Measurements from ENCODE around the gene CRYM.
"Not testable (repeated sequence)": the region's sequence is repeated elsewhere in the genome, so short reads cannot be mapped to it uniquely, and the experiment has no call there.

The CRYM gene

DNA sequence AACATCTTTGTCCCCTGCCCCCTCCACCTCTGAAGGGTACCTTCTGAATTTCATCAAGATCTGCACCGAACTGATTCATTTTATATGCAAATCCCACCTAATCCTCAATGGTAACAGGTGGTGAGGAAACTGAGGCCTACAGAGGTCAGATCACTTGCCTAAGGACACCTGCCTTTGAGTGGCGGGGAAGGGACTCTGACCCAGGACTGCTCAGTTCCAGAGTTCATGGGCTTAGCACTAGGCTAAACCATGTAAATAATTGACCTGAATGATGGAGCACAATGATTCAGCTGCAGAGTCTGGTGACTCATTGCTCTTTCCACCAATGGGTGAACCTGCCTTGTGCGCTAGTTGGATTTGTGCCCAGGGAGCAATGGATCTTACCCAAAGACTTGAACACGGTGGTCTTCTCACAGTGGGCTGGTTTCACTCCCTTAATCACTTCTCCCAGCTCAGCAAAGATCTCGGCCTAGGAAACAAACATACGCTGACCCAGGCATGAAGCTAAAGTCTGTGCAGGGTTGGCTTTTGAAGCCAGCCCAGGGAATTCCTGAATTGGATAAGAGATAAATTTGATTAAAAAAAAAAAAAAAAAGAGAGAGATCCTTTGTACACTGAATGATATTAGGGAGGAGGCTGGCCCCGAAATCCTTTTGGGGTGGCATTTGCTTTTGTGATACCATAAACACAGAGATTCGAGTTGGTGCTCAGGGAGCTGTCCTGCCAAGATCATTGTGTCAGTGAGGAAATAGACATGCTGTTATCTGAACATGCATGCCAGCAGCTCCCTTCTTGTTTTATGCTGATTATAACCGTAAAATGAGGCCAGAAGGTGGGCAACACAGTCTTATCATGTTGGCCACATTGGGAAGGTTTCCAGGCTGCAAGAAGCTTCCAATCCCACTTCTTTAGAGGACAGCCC lies 17.0 kb downstream of the CRYM start:
- Histone ChIP-seq H3K4me3 (ENCODE audit: low read depth, low read length) (no peak overlapping the region), H3K9ac (ENCODE audit: low read depth, low read length) (no peak overlapping the region), H3K27me3 (ENCODE audit: control insufficient read depth, insufficient read depth, low read length) (no peaks in the 10 kb centered on the region), H3K9me3 (ENCODE audit: control insufficient read depth, insufficient read depth, low read length) (no peaks in the 10 kb centered on the region), H3K4me1 (ENCODE audit: control insufficient read depth, insufficient read depth, low read length) (no peaks in the 10 kb centered on the region), H3K36me3 (ENCODE audit: control insufficient read depth, insufficient read depth, low read length) (no peaks in the 10 kb centered on the region)

DNA sequence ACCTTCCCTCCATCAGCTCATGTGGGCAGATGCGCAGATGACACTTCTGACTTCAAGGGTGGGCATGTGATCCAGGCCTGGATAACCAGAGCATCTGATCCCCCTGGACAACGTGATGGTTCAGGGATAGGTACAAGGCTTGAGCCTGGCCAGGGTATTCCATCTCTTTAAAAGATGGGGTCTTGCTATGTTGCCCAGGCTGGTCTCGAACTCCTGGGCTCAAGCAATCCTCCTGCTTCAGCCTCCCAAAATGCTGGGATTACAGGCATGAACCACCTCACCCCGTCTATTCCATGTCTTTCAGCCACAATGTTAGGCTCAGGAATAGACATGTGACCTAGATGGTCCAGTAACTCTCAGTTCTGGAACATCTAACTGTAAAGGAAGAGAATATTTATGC lies 20.8 kb downstream of the CRYM start:
- no peaks in the 10 kb centered on the region for H3K9me3 ChIP-seq (ENCODE audit: control insufficient read depth, insufficient read depth, low read length)

DNA sequence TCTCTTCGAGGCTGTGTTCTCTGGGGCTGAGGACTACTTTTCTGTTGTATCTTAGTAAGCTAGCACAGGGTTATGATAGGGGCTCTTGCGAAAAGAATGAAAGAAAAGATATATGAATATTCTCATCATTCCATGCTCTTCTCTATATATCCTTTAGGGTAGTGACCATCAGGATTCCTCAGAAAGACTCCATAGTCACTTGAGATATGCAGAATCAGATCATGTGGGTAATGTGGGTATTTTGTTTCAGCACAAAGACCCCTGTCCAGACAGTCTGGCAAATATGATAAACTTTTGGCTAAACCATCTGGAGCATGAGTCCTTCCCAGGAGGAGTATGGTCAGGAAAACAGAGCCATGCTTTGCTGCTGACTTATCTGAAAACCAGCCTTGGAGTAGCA lies 21.5 kb downstream of the CRYM start:
- Histone ChIP-seq H3K27me3 (ENCODE audit: control insufficient read depth, insufficient read depth, low read length) (no peaks in the 10 kb centered on the region), H3K4me1 (ENCODE audit: control insufficient read depth, insufficient read depth, low read length) (no peaks in the 10 kb centered on the region), H3K4me3 (ENCODE audit: low read depth, low read length) (no peak overlapping the region), H3K9me3 (ENCODE audit: control insufficient read depth, insufficient read depth, low read length) (no peaks in the 10 kb centered on the region), H3K36me3 (ENCODE audit: control insufficient read depth, insufficient read depth, low read length) (no peaks in the 10 kb centered on the region), H3K9ac (ENCODE audit: low read depth, low read length) (no peak overlapping the region)

More for the DNA sequence above, 20.8 kb downstream of the CRYM start:
- Histone ChIP-seq H3K9ac (ENCODE audit: low read depth, low read length) (no peak overlapping the region), H3K4me1 (ENCODE audit: control insufficient read depth, insufficient read depth, low read length) (no peaks in the 10 kb centered on the region), H3K4me3 (ENCODE audit: low read depth, low read length) (no peak overlapping the region), H3K36me3 (ENCODE audit: control insufficient read depth, insufficient read depth, low read length) (no peaks in the 10 kb centered on the region), H3K27me3 (ENCODE audit: control insufficient read depth, insufficient read depth, low read length) (no peaks in the 10 kb centered on the region)

DNA sequence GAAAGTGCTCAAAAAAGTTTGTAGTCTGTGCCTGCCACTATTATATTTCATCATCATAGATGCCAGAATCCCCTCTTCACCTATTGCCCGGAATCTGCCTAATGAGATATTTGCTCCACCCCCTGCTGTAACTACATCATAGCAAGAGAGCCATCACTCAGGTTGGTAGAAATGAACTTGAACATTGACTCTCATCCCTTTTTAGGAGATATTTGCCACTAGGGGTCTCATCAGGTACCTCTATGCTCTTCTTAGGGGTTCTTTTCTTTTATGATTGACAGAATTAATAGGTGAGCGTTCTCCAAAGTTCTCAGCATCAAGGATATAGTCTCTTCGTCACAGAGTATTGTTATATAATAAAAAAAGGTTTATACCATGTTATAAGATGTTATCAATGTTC lies 24.6 kb downstream of the CRYM start:
- Histone ChIP-seq H3K4me1 (ENCODE audit: control insufficient read depth, insufficient read depth, low read length) (no peaks in the 10 kb centered on the region), H3K4me3 (ENCODE audit: low read depth, low read length) (no peak overlapping the region), H3K9ac (ENCODE audit: low read depth, low read length) (no peak overlapping the region), H3K9me3 (ENCODE audit: control insufficient read depth, insufficient read depth, low read length) (no peaks in the 10 kb centered on the region), H3K27me3 (ENCODE audit: control insufficient read depth, insufficient read depth, low read length) (no peaks in the 10 kb centered on the region), H3K36me3 (ENCODE audit: control insufficient read depth, insufficient read depth, low read length) (no peaks in the 10 kb centered on the region)

DNA sequence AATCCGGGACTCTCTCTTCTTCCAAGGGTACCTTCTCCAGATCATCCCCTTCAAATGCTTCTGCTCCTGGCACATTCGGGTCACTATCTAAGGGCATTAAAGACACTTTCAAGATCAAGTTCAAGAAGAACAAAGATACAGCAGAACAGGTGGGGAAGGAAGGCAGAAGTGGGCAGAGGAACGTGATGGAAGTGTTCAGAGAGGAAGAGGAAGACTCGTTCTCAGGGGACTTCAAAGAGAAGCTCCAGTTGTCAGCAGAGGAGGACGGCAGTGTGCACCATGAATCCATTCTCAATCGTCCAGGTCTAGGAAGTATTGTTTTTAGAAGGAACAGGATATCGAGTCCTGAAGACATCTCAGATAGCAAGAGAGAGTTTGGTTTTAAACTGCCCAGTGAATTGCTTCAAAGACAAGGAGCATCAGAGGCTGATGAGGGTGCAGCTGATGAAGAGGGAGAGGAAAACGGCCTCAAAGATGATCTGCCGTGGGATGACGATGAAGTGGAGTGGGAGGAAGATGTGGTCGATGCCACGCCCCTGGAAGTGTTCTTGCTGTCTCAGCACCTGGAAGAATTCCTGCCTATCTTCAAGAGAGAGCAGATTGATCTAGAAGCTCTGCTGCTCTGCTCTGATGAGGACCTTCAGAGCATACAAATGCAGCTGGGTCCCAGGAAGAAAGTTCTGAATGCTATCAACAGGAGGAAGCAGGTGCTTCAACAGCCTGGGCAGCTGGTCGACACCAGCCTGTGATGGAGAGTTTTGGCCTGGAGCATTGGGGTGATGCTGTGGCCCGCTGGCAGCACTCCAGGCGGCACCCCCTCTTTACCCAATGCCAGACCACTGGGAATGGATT lies 27.8 kb downstream of the CRYM start:
- Histone ChIP-seq H3K4me1 (ENCODE audit: control insufficient read depth, insufficient read depth, low read length) (no peaks in the 10 kb centered on the region), H3K4me3 (ENCODE audit: low read depth, low read length) (no peak overlapping the region), H3K9ac (ENCODE audit: low read depth, low read length) (no peak overlapping the region), H3K27me3 (ENCODE audit: control insufficient read depth, insufficient read depth, low read length) (no peaks in the 10 kb centered on the region), H3K36me3 (ENCODE audit: control insufficient read depth, insufficient read depth, low read length) (no peaks in the 10 kb centered on the region), H3K9me3 (ENCODE audit: control insufficient read depth, insufficient read depth, low read length) (no peaks in the 10 kb centered on the region)

DNA sequence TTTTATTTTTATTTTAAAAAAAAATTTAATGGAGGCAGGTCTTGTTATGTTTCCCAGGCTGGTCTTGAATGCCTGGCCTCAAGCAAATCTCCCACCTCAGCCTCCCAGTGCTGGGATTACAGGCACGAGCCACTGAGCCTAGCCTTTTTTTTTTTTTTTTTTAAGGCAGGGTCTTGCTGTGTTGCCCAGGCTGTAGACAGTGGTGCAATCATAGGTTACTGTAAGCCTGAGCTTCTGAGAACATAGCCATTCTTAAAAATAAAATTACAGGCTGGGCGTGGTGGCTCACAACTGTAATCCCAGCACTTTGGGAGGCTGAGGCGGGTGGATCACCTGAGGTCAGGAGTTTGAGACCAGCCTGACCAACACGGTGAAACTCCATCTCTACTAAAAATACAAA lies 29.9 kb downstream of the CRYM start:
- not testable (repeated sequence) for H3K4me3 ChIP-seq (ENCODE audit: low read depth, low read length)

DNA sequence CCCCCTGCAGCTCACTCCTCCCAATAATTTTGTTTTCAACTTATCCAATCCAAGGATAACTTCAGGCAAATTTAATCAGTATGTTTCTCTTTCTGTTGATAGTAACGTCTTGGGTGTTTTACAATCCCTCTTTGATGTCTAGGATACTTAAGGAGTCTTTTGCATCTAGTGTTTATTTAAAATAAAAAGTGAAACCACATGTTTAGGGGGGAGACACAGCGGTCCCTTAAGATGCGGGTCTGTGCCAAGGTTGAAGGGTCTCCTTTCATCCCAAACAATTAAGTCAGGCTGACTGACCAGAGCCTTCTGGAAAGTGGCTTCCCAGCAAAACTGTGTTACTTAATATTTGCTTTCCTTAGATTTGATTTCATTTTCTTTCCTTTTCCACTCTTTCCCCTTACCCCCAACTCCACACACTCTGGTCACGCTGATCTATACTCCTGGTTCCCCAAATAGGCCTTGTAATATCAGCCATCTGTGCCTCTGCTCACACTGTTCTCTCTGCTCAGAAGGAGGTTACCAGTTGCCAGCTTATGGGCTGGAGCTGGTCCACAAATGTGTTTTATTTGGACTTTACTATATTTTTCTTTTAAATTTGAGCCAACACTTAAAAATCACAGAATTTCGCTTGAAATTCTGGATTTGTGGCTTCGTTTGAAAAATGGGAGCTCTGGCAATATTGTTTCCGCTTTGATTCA lies 33.4 kb downstream of the CRYM start:
- Histone ChIP-seq H3K9ac (ENCODE audit: low read depth, low read length) (no peak overlapping the region), H3K36me3 (ENCODE audit: control insufficient read depth, insufficient read depth, low read length) (no peaks in the 10 kb centered on the region), H3K9me3 (ENCODE audit: control insufficient read depth, insufficient read depth, low read length) (no peaks in the 10 kb centered on the region), H3K27me3 (ENCODE audit: control insufficient read depth, insufficient read depth, low read length) (no peaks in the 10 kb centered on the region), H3K4me3 (ENCODE audit: low read depth, low read length) (no peak overlapping the region), H3K4me1 (ENCODE audit: control insufficient read depth, insufficient read depth, low read length) (no peaks in the 10 kb centered on the region)

More for the DNA sequence above, 29.9 kb downstream of the CRYM start:
- H3K9ac ChIP-seq (ENCODE audit: low read depth, low read length); H3K9me3 ChIP-seq (ENCODE audit: control insufficient read depth, insufficient read depth, low read length); H3K27me3 ChIP-seq (ENCODE audit: control insufficient read depth, insufficient read depth, low read length); H3K4me1 ChIP-seq (ENCODE audit: control insufficient read depth, insufficient read depth, low read length); H3K36me3 ChIP-seq (ENCODE audit: control insufficient read depth, insufficient read depth, low read length): not testable (repeated sequence)

DNA sequence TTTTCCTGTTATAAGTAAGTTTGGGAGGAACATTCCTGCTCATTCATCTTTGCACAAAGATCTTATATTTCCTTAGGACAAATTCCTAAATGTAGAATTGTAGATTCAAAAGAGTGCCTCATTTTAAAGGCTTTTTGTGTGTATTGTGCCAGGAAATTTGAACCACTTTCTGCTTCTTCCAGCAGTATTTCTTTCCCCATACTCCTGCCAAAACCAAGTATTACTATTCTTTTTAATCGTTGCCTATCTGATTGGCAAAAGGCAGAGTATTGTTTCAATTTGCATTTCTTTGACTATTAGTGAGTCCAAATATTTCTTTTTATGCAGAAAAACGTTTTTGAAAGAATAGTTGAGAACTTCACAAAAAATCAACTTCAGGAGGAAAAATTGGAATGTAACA lies 35.3 kb downstream of the CRYM start:
- H3K4me1 ChIP-seq (ENCODE audit: control insufficient read depth, insufficient read depth, low read length) = no peaks in the 10 kb centered on the region
- no peaks in the 10 kb centered on the region for H3K9me3 ChIP-seq (ENCODE audit: control insufficient read depth, insufficient read depth, low read length)
- no peak overlapping the region for H3K4me3 ChIP-seq (ENCODE audit: low read depth, low read length)
- no peaks in the 10 kb centered on the region for H3K36me3 ChIP-seq (ENCODE audit: control insufficient read depth, insufficient read depth, low read length)
- H3K9ac ChIP-seq (ENCODE audit: low read depth, low read length) = no peak overlapping the region
- no peaks in the 10 kb centered on the region for H3K27me3 ChIP-seq (ENCODE audit: control insufficient read depth, insufficient read depth, low read length)

DNA sequence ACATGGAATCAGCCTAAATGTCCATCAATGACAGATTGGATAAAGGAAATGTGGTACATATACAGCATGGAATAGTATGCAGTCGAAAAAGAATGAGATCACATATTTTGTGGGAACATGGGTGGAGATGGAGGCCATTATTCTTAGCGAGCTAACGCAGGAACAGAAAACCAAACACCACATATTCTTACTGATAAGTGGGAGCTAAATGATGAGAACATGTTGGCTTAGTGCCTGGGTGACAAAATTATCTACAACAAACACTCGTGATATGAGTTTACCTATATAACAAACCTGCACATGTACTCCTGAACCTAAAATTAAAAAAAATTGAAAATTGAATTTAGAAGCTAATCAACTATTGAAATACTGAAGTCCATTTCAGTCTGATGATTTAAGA lies 38.4 kb downstream of the CRYM start:
- no peak overlapping the region for H3K4me3 ChIP-seq (ENCODE audit: low read depth, low read length)
- H3K36me3 ChIP-seq (ENCODE audit: control insufficient read depth, insufficient read depth, low read length) = no peaks in the 10 kb centered on the region
- no peaks in the 10 kb centered on the region for H3K27me3 ChIP-seq (ENCODE audit: control insufficient read depth, insufficient read depth, low read length)
- no peak overlapping the region for H3K9ac ChIP-seq (ENCODE audit: low read depth, low read length)
- no peaks in the 10 kb centered on the region for H3K4me1 ChIP-seq (ENCODE audit: control insufficient read depth, insufficient read depth, low read length)
- H3K9me3 ChIP-seq (ENCODE audit: control insufficient read depth, insufficient read depth, low read length) = no peaks in the 10 kb centered on the region

DNA sequence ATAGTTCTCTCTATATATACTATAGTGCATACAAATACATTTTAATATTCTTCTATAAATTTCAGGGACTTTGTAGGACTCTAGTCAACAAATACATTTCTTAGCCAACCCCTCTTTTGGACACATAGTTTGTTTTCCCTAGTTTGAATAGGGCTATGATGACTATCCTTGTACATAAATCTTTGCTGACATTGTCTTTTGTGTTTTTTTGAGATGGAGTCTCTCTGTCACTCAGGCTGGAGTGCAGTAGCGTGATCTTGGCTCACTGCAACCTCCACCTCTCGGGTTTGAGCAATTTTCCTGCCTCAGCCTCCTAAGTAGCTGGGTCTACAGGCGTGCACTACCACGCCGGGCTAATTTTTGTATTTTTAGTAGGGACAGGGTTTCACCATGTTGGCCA lies 41.3 kb downstream of the CRYM start:
- Histone ChIP-seq H3K4me3 (ENCODE audit: low read depth, low read length) (no peak overlapping the region), H3K27me3 (ENCODE audit: control insufficient read depth, insufficient read depth, low read length) (no peaks in the 10 kb centered on the region), H3K36me3 (ENCODE audit: control insufficient read depth, insufficient read depth, low read length) (no peaks in the 10 kb centered on the region), H3K9me3 (ENCODE audit: control insufficient read depth, insufficient read depth, low read length) (no peaks in the 10 kb centered on the region), H3K9ac (ENCODE audit: low read depth, low read length) (no peak overlapping the region), H3K4me1 (ENCODE audit: control insufficient read depth, insufficient read depth, low read length) (no peaks in the 10 kb centered on the region)

DNA sequence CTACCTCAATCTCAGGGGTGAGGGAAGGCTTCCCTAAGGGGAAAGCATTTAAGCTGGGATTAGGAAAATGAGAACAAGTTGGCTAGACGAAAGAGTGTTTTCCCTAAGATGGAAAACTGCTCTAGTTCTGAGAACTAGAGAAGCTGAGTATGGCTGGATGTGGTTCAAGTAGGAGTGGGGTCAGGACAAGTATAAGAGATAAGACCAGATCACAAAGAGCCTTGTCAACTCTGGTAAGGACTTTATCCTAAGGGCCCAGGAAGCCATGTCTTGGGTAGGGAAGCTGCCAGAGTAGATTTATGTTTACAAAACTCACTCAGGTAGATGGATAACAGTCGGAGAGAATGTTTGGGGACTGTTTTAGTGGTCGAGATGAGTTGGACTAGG lies 42.9 kb downstream of the CRYM start:
- Histone ChIP-seq H3K4me3 (ENCODE audit: low read depth, low read length) (no peak overlapping the region), H3K27me3 (ENCODE audit: control insufficient read depth, insufficient read depth, low read length) (no peaks in the 10 kb centered on the region), H3K4me1 (ENCODE audit: control insufficient read depth, insufficient read depth, low read length) (no peaks in the 10 kb centered on the region), H3K36me3 (ENCODE audit: control insufficient read depth, insufficient read depth, low read length) (no peaks in the 10 kb centered on the region), H3K9ac (ENCODE audit: low read depth, low read length) (no peak overlapping the region), H3K9me3 (ENCODE audit: control insufficient read depth, insufficient read depth, low read length) (no peaks in the 10 kb centered on the region)
